ENCODE measurements around the gene PXMP4.

The PXMP4 gene

GRCh38 chr20:33713865-33714367 is 6.2 kb downstream of the PXMP4 start:
- POLR2A ChIA-PET: interaction anchor here (0.6 kb wide), 1 partner anchor 1257 kb away, joined by 3 read pairs; no protein-coding TSS in a partner anchor
- Histone ChIP-seq H3K4me3 (ENCODE audit: low read depth, low read length) (no peak overlapping the region), H3K4me1 (ENCODE audit: control insufficient read depth, insufficient read depth, low read length) (no peaks in the 10 kb centered on the region), H3K36me3 (ENCODE audit: control insufficient read depth in 2 of 2, insufficient read depth in 1 of 2, low read length in 2 of 2) (no peaks in the 10 kb centered on the region), H3K9me3 (ENCODE audit: control insufficient read depth, insufficient read depth, low read depth, low read length) (no peaks in the 10 kb centered on the region), H3K27ac (ENCODE audit: extremely low read depth, low read depth, low read length) (no peak overlapping the region)
- CTCF ChIA-PET: interaction anchor here (1.3 kb wide), 1 partner anchor 23 kb away, joined by 3 read pairs; no protein-coding TSS in a partner anchor
- TF ChIP-seq BCL11A (tag by site-specific recombination; IDR thresholded peaks at IDR 0.05; ENCODE audit: low read depth) (no peak), ZNF138 (tag by site-specific recombination; IDR thresholded peaks at IDR 0.05; ENCODE audit: borderline replicate concordance) (no peak), SP7 (tag by site-specific recombination; IDR thresholded peaks at IDR 0.05) (no peak), ZNF37A (tag by site-specific recombination; IDR thresholded peaks at IDR 0.05) (no peak), ZNF449 (tag by site-specific recombination; IDR thresholded peaks at IDR 0.05) (no peak), ZNF624 (tag by site-specific recombination; IDR thresholded peaks at IDR 0.05) (no peak), ZNF48 (tag by site-specific recombination; IDR thresholded peaks at IDR 0.05) (no peak), ZNF174 (tag by site-specific recombination; IDR thresholded peaks at IDR 0.05) (no peak), ZNF335 (tag by site-specific recombination; conservative IDR thresholded peaks at IDR 0.05) (no peak)
- TF ChIP-seq, protein P1, sequence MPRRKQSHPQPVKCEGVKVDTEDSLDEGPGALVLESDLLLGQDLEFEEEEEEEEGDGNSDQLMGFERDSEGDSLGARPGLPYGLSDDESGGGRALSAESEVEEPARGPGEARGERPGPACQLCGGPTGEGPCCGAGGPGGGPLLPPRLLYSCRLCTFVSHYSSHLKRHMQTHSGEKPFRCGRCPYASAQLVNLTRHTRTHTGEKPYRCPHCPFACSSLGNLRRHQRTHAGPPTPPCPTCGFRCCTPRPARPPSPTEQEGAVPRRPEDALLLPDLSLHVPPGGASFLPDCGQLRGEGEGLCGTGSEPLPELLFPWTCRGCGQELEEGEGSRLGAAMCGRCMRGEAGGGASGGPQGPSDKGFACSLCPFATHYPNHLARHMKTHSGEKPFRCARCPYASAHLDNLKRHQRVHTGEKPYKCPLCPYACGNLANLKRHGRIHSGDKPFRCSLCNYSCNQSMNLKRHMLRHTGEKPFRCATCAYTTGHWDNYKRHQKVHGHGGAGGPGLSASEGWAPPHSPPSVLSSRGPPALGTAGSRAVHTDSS (tag by site-specific recombination; IDR thresholded peaks at IDR 0.05): no peak
- TF ChIP-seq, protein P2, sequence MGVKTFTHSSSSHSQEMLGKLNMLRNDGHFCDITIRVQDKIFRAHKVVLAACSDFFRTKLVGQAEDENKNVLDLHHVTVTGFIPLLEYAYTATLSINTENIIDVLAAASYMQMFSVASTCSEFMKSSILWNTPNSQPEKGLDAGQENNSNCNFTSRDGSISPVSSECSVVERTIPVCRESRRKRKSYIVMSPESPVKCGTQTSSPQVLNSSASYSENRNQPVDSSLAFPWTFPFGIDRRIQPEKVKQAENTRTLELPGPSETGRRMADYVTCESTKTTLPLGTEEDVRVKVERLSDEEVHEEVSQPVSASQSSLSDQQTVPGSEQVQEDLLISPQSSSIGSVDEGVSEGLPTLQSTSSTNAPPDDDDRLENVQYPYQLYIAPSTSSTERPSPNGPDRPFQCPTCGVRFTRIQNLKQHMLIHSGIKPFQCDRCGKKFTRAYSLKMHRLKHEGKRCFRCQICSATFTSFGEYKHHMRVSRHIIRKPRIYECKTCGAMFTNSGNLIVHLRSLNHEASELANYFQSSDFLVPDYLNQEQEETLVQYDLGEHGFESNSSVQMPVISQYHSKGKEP (tag by site-specific recombination; IDR thresholded peaks at IDR 0.05): no peak

DNA sequence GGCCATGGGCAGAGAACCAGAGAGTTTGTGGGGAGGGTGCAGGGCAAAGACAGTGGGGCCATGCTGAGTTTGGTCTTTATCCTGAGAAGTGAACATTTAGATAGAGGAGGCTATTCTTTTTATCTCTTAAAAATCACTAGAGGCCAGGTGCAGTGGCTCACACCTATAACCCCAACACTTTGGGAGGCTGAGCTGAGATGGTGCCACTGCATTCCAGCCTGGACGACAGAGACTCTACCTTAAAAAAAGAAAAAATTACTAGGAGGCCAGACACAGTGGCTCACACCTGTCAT is 8.7 kb downstream of the PXMP4 start:
- POLR2A ChIA-PET: no interaction called here
- Histone ChIP-seq H3K4me3 (ENCODE audit: low read depth, low read length) (no peak overlapping the region), H3K36me3 (ENCODE audit: control insufficient read depth in 2 of 2, insufficient read depth in 1 of 2, low read length in 2 of 2) (no peaks in the 10 kb centered on the region), H3K9me3 (ENCODE audit: control insufficient read depth, insufficient read depth, low read depth, low read length) (no peaks in the 10 kb centered on the region), H3K4me1 (ENCODE audit: control insufficient read depth, insufficient read depth, low read length) (no peaks in the 10 kb centered on the region), H3K27ac (ENCODE audit: extremely low read depth, low read depth, low read length) (no peak overlapping the region)
- CTCF ChIA-PET: no interaction called here
- TF ChIP-seq ZNF580 (tag by site-specific recombination; IDR thresholded peaks at IDR 0.05) (no peak), ZNF433 (tag by site-specific recombination; IDR thresholded peaks at IDR 0.05; ENCODE audit: low read depth) (no peak), ZNF335 (tag by site-specific recombination; conservative IDR thresholded peaks at IDR 0.05) (no peak), ZNF404 (tag by site-specific recombination; IDR thresholded peaks at IDR 0.05) (no peak), ZNF777 (tag by site-specific recombination; IDR thresholded peaks at IDR 0.05; ENCODE audit: borderline replicate concordance) (no peak), ZNF274 (IDR thresholded peaks at IDR 0.05; ENCODE audit: low read length) (no peak), ZNF274 (tag by site-specific recombination; IDR thresholded peaks at IDR 0.05; ENCODE audit: borderline replicate concordance) (no peak), ZNF701 (tag by site-specific recombination; IDR thresholded peaks at IDR 0.05) (no peak), ZFP3 (tag by site-specific recombination; IDR thresholded peaks at IDR 0.05; ENCODE audit: low read depth) (no peak), GLI2 (tag by site-specific recombination; IDR thresholded peaks at IDR 0.05; ENCODE audit: borderline replicate concordance, low read depth) (no peak)

Data from HEK293 (cell line).